ENCODE measurements around the gene ATP6V0C. TPM values are rescaled to one million over a fixed set of nuclear protein-coding genes. Genes with fewer than 3 reads are reported as not detected.

Gene ATP6V0C
- total RNA-seq, 1 experiment from 2014 or later = 40.5 TPM

DNA sequence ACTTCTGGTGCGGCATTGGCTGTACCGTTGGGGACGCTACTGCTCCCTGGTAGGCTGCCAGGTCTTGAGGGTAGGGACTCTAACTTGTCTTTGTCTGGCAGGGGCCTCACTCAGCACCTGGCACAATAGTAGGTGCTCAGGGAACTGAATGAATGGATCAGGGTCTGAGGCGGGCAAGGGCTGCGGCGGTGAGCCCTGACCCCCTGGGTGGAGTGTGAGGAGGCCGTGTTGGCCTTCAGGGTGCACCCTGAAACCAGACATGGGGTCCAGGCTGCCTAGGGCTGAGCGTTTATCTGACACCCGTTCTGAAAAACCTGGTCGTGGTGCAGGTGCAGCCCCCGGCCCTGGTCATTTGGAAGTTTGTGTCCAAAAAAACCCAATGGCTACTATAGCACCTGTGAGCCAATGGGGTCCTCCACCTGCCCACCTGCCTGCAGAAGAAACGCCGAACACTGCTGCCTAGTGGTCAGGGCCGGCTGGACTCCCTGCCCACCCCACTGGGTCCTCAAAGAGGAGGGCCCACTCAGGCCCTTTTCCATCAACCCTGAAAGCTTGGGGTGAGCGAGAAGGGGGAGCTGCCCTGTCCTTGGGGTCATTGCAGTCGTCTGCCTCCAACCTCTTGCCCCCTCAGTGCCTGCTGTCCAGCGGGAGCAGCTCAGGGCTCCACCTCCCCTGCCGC, 4.9 kb upstream of the ATP6V0C start:
- DNase-seq (ENCODE audit: low spot score) = no peak

DNA sequence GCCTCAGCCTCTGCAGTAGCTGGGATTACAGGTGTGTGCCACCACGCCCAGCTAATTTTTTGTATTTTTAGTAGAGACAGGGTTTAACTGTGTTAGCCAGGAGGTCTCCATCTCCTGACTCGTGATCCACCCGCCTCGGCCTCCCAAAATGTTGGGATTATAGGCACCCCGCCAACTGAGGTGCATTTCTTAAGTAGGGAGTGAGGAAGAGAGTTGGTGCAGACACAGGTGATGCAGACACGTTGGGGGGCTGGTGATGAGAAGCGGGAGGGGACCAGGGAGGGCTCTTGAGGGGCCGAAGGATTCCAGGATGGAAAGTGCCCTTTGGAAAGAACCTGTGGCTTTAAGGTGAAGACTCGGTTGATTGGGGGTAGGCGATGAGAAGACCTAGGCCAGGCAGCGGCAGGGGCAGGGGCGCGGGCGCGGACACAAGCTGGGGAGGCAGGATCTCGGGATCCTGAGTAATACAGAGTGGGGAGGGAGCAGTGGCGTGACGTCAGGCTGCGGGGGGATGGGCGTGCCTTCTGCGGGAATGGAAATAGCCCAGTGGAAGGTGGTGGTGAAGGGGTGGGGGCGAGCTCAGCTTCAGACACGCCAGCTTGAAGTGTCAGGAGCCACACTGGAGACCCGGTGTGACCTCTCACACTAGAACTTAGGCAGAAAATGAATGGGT, 2.5 kb upstream of the ATP6V0C start:
- no peak for DNase-seq (ENCODE audit: low spot score)

GRCh38 chr16:2511996-2512734, 1.6 kb upstream of the ATP6V0C start:
- no peak for DNase-seq (ENCODE audit: low spot score)

GRCh38 chr16:2512735-2513404, 882 bp upstream of the ATP6V0C start:
- no peak for DNase-seq (ENCODE audit: low spot score)

DNA sequence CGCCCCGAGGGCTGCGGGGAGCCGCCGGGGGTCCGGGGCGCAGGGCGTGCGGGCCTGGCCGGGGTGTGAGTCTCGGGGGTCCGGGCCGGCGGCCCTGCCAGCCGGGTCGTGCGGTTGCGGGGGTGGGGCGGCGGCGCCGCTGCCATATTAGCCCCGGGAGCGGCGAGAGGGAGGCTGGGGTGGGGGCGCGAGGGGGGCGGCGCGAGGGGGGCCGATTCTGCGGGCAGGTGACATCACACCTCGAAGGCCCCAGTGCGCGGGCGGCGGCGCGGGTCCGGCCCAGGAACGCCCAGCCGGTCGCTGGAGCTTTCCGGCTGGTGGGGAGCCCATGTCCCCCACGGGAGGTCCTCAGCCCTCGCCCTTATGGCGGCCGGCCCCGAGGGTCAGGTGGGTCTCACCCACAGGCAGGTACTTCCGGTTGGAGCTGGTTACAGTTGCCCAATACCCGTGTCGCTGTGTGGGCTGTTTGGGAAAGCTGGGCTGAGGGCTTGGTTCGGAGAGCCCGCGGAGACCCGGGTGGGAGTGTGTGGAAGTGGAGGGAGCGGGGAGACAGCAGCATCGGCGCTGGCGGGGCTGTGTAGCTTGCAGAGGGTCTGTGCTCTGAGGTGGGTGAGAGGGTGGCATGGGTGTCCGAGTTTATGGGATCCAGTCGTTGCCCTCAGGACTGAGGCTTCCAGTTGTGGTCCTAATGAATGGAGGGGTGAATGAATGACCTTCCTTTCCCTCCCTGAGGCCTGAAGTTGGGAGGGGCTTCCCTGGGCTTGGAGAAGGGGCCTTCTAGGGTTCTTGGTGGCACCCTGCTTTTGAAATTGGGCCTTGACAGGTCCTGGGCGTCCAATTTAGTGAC, 804 bp downstream of the ATP6V0C start:
- no peak for DNase-seq (ENCODE audit: low spot score)

DNA sequence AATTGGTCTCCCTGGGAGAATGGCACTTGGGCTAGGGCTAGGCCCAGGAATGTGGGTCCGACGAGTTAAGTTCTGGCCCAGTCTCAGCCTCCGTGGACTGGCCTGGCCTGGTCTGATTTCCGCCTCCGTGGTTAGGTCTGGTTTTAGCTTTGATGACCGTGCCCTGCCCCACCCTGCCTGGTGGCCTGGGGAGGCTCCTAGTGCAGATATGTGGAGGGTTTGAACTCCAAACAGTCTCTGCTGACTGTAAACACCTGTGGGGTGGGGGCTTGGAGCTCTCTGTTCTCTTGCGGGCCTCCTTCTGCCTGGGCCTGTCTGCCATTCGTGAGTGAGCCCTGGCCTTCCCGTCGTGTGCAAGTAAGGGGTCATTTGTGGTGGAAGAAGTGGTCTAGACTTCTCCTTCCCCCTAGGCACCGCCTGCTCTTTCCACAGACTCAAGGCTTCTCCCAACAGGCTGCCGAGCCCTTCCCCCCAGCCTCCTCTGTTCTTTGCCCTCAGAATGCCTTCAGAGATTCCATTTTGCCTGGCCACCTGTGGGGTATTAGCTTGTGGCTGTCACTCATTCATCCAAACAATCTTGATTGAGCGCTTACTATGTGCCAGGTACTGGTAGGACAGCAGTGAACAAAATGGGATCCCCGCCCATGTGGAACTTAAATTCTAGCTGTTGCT, 1.6 kb downstream of the ATP6V0C start:
- no peak for DNase-seq (ENCODE audit: low spot score)

DNA sequence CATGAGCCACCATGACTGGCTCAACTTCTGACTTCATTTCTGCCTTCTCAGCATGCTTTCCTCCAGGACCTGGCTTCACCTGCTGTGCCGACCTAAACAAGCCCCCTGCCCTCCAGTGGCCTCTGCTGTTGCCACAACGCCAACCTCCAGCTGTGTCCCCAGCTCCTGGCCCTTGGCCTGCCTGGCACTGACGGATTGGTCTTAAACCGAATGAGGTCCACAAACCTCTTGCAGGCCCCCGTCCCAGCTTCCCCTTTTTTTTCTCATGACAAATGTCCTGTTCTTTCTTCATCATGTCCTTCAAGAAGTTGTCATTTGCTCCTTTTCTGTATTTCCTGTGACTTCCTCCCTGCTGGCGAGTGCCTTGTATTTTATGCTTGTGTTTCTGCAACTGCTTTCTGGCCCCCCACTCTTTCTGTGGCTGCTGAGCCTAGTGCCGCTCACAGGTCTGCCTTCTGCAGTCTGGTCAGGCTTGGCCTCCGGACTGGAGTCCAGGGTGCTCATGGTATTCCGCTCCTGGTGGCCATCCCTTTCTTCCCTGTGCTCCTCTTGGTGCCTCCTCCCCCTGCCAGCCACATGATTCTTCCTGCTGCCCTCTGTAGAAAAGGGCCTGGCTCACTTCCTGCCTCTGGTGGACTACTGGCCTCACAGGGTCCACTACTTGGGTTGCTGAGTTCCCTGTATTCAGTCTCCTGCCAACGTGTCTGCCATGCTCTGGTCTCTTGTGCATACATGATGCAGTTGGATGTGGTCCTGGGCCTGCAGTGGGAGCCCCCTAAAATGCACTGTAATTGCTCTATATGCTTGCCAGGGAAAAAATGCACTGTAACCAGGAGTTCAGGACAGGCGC, 2.9 kb downstream of the ATP6V0C start:
- DNase-seq (ENCODE audit: low spot score) = no peak

- DNase-seq (ENCODE audit: low spot score) = no peak
These were observed 4.3 kb downstream of the ATP6V0C start for GRCh38 chr16:2517954-2518605.

DNA sequence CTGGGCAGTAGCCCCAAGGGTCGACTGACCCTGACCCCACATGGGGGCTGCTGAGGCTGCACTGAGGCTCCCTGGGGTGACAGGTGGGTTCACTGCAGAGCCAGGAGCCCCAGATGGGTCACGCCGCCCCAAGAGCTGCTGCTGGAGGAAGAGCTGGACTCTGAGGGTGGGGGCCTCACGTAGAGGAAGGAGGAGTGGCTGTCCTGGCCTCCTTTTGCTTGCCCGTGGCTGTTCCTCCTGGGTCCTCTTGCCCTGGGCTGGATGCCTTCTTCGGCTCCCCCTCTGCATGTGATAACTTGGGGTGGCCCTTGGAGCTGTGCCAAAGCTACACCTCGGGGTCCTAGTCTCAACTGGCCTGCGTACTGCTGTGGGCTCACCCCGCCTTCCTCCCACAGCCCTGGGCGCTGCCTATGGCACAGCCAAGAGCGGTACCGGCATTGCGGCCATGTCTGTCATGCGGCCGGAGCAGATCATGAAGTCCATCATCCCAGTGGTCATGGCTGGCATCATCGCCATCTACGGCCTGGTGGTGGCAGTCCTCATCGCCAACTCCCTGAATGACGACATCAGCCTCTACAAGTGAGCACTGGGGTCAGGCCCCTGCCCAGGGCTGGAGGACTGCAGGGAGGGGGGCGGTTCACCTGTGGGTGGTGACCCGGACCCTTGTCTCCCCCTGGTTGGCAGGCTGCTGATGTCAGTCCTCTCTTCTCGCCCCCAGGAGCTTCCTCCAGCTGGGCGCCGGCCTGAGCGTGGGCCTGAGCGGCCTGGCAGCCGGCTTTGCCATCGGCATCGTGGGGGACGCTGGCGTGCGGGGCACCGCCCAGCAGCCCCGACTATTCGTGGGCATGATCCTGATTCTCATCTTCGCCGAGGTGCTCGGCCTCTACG, 5.3 kb downstream of the ATP6V0C start:
- DNase-seq (ENCODE audit: low spot score) = no peak

GRCh38 chr16:2519711-2520080, 5.9 kb downstream of the ATP6V0C start:
- DNase-seq (ENCODE audit: low spot score) = no peak

- DNase-seq (ENCODE audit: low spot score) = peak; percentile 83
These were observed 6.5 kb downstream of the ATP6V0C start, which contains the start of gene AMDHD2 for GRCh38 chr16:2520097-2520783. Gene AMDHD2 (plus strand): TSS chr16:2520371. CDS start chr16:2520459, 88 bp downstream.

DNA sequence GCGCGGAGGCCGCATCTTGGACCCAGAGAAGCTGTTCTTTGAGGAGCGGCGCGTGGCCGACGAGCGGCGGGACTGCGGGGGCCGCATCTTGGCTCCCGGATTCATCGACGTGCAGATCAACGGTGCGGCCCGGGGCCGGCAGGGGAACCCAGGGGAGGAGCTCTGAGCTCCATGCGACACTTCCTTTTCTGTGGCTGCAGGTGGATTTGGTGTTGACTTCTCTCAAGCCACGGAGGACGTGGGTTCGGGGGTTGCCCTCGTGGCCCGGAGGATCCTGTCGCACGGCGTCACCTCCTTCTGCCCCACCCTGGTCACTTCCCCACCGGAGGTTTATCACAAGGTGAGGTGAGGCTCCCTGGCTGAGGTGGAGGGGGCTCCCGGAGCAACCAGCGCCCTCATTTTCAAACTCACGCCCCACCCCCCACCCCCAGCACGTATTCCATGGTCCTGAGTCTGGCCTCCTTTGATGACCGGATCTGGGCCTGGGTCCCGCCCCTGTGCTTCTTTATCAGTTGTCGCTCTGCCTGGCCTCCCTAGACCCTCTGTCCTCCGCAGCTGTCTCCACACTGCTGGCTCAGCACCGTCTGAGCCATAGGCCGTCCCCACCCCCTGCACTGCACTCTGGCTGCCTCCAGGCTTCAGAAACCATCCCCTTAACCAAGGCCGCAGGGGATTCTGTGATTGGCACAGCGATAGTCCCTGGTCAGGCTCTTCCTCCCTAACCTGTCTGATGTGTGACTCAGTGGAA, 7.2 kb downstream of the ATP6V0C start:
- no peak for DNase-seq (ENCODE audit: low spot score)

GRCh38 chr16:2523801-2524231, 10.1 kb downstream of the ATP6V0C start:
- no peak for DNase-seq (ENCODE audit: low spot score)

DNA sequence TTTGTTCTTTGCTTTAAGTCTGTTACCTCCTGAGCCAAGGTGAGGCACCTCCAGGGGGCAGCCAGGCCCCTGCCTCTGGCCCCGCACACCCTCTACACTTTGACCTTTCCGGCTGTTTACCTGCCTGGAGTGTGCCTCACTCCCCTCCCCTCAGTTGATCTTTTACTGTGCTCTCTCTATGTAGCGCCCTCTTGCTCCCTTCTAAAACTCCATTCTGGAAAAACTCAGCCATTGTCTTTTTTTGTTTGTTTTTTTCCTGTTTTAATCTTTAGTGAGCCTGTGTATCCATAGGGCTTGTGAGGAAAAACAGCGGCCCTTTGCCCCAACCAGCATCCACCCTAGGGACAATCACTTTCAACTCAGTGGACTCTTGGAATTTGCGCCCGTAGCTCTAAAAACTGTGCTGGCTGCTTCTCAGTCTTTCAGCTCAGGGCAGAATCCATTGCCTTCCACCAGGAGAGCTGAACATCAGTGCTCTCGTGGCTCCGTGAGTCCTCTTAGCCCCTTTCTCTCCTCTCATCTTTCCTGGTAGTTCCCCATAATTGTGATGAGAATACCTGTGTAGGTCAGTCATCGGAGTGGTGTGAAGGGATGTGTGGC, 10.7 kb downstream of the ATP6V0C start:
- DNase-seq (ENCODE audit: low spot score) = no peak

- no peak for DNase-seq (ENCODE audit: low spot score)
These were observed 12.4 kb downstream of the ATP6V0C start for GRCh38 chr16:2526135-2526534.

GRCh38 chr16:2527071-2527783, 13.5 kb downstream of the ATP6V0C start:
- no peak for DNase-seq (ENCODE audit: low spot score)

Data from H4 (cell line).